H9 (cell line): ENCODE results near the gene EVI5. TPM values are rescaled to one million over a fixed set of nuclear protein-coding genes. Genes with fewer than 3 reads are reported as not detected.
A peak's percentile ranks its signal among the peaks of the same experiment; 100 is the strongest.

ENCODE experiments used
- DNase-seq: peaks from one replicate; pipeline ENCODE4 v3.0.0-alpha.2; 2017
- H2AFZ ChIP-seq: one replicate; pipeline ENCODE4 v1.6.1; 2013; ENCODE audit warnings: mild to moderate bottlenecking, low read length, control low read depth, moderate library complexity
- H2AK5ac ChIP-seq: 2 replicates; pipeline ENCODE4 v1.6.1; 2013; ENCODE audit warnings: low read length, control low read depth, mixed read lengths; ENCODE audit not compliant: insufficient read length
- H2BK120ac ChIP-seq: one replicate; pipeline ENCODE4 v1.6.1; 2013; ENCODE audit warnings: low read depth, mild to moderate bottlenecking, low read length, control low read depth, inconsistent platforms; ENCODE audit not compliant: poor library complexity, severe bottlenecking
- H2BK12ac ChIP-seq: 2 replicates; pipeline ENCODE4 v1.6.1; 2013; ENCODE audit warnings: low read length, control low read depth, mixed read lengths, low read depth; ENCODE audit not compliant: insufficient read length
- H2BK15ac ChIP-seq: 2 replicates; pipeline ENCODE4 v1.6.1; 2013; ENCODE audit warnings: low read depth, low read length, control low read depth
- H2BK20ac ChIP-seq: one replicate; pipeline ENCODE4 v1.6.1; 2013; ENCODE audit warnings: low read depth, mild to moderate bottlenecking, low read length, control low read depth, inconsistent platforms; ENCODE audit not compliant: poor library complexity, severe bottlenecking
- H2BK5ac ChIP-seq: 2 replicates; pipeline ENCODE4 v1.6.1; 2013; ENCODE audit warnings: low read length, control low read depth, mixed read lengths; ENCODE audit not compliant: insufficient read length
- H3K14ac ChIP-seq: 2 replicates; pipeline ENCODE4 v1.6.1; 2013; ENCODE audit warnings: low read length, control low read depth; ENCODE audit not compliant: insufficient read depth
- H3K18ac ChIP-seq: 2 replicates; pipeline ENCODE4 v1.6.1; 2013; ENCODE audit warnings: low read depth, mild to moderate bottlenecking, mixed read lengths, low read length, control low read depth; ENCODE audit not compliant: insufficient read length
- H3K23ac ChIP-seq: 2 replicates; pipeline ENCODE4 v1.6.1; 2013; ENCODE audit warnings: low read length, control low read depth, mixed read lengths, low read depth; ENCODE audit not compliant: insufficient read length
- H3K23me2 ChIP-seq: 2 replicates; pipeline ENCODE4 v1.6.1; 2013; ENCODE audit warnings: low read depth, mild to moderate bottlenecking, mixed read lengths, low read length, control low read depth; ENCODE audit not compliant: insufficient read length, poor library complexity, severe bottlenecking
- H3K27ac ChIP-seq: 2 replicates; pipeline ENCODE4 v1.5.1; 2013; ENCODE audit warnings: low read length, control low read depth, mixed read lengths, low read depth; ENCODE audit not compliant: insufficient read length
- H3K27me3 ChIP-seq: 2 replicates; pipeline ENCODE4 v1.6.1; 2013; ENCODE audit warnings: low read length, control low read depth, inconsistent platforms; ENCODE audit not compliant: insufficient read depth
- H3K4ac ChIP-seq: 2 replicates; pipeline ENCODE4 v1.6.1; 2013; ENCODE audit warnings: low read depth, mild to moderate bottlenecking, control low read depth, inconsistent platforms, low read length, moderate library complexity
- H3K4me1 ChIP-seq: 2 replicates; pipeline ENCODE4 v1.6.1; 2013; ENCODE audit warnings: low read length, control low read depth, inconsistent platforms; ENCODE audit not compliant: insufficient read depth
- H3K4me2 ChIP-seq: 2 replicates; pipeline ENCODE4 v1.6.1; 2013; ENCODE audit warnings: low read length, control low read depth, mixed read lengths; ENCODE audit not compliant: insufficient read length, insufficient read depth
- H3K56ac ChIP-seq: 2 replicates; pipeline ENCODE4 v1.6.1; 2013; ENCODE audit warnings: low read depth, mild to moderate bottlenecking, mixed read lengths, low read length, control low read depth; ENCODE audit not compliant: insufficient read length
- H3K79me1 ChIP-seq: 2 replicates; pipeline ENCODE4 v1.6.1; 2013; ENCODE audit warnings: low read depth, mild to moderate bottlenecking, moderate library complexity, low read length, control low read depth, inconsistent platforms; ENCODE audit not compliant: insufficient read depth, poor library complexity, severe bottlenecking
- H3K79me2 ChIP-seq: 2 replicates; pipeline ENCODE4 v1.6.1; 2013; ENCODE audit warnings: low read length, control low read depth, inconsistent platforms; ENCODE audit not compliant: insufficient read depth
- H3K9ac ChIP-seq: 2 replicates; pipeline ENCODE4 v1.6.1; 2013; ENCODE audit warnings: low read length, control low read depth, mixed read lengths; ENCODE audit not compliant: insufficient read length; ENCODE audit errors: extremely low read depth
- H3K9me3 ChIP-seq: one replicate; pipeline ENCODE4 v1.6.1; 2013; ENCODE audit warnings: low read depth, low read length, inconsistent platforms; ENCODE audit not compliant: control insufficient read depth
- H3T11ph ChIP-seq: one replicate; pipeline ENCODE4 v1.6.1; 2013; ENCODE audit warnings: mild to moderate bottlenecking, low read length, control low read depth, inconsistent platforms
- H4K20me1 ChIP-seq: one replicate; pipeline ENCODE4 v1.6.1; 2013; ENCODE audit not compliant: control insufficient read depth, insufficient read length, insufficient read depth
- H4K5ac ChIP-seq: 2 replicates; pipeline ENCODE4 v1.6.1; 2013; ENCODE audit warnings: low read depth, mild to moderate bottlenecking, mixed read lengths, low read length, control low read depth; ENCODE audit not compliant: insufficient read length
- H4K8ac ChIP-seq: replicated peaks from 2 replicates; pipeline ENCODE4 v1.6.1; 2013; ENCODE audit warnings: low read length, control low read depth, mixed read lengths, low read depth; ENCODE audit not compliant: insufficient read length
- H4K91ac ChIP-seq: 2 replicates; pipeline ENCODE4 v1.6.1; 2013; ENCODE audit warnings: low read depth, mild to moderate bottlenecking, moderate library complexity, mixed read lengths, low read length, control low read depth; ENCODE audit not compliant: insufficient read length
- H3K27ac Mint-ChIP-seq, 3 experiments: 2 replicates in 2 of 3; 3 replicates in 1 of 3; pipeline ENCODE4 v1.8.0; 2020 to 2021; ENCODE audit warnings: mixed read lengths in 3 of 3, mild to moderate bottlenecking in 1 of 3, moderate library complexity in 1 of 3
- H3K27me3 Mint-ChIP-seq: 2 replicates; pipeline ENCODE4 v1.8.0; 2021; ENCODE audit warnings: low read depth, mild to moderate bottlenecking, moderate library complexity, mixed read lengths
- H3K36me3 Mint-ChIP-seq, 3 experiments: 2 replicates in 2 of 3; 3 replicates in 1 of 3; pipeline ENCODE4 v1.8.0; 2020 to 2021; ENCODE audit warnings: low read depth in 3 of 3, mixed read lengths in 3 of 3; ENCODE audit not compliant: insufficient read depth in 1 of 3
- H3K4me1 Mint-ChIP-seq, 2 experiments: 2 replicates each; pipeline ENCODE4 v1.8.0; 2020; ENCODE audit warnings: mixed read lengths in 2 of 2
- H3K4me3 Mint-ChIP-seq, 2 experiments: 2 replicates in 1 of 2; 3 replicates in 1 of 2; pipeline ENCODE4 v1.8.0; 2020 to 2021; ENCODE audit warnings: mild to moderate bottlenecking in 2 of 2, mixed read lengths in 2 of 2, moderate library complexity in 1 of 2
- H3K9me3 Mint-ChIP-seq, 2 experiments: 2 replicates in 1 of 2; 3 replicates in 1 of 2; pipeline ENCODE4 v1.8.0; 2020; ENCODE audit warnings: mild to moderate bottlenecking in 2 of 2, mixed read lengths in 2 of 2, moderate library complexity in 1 of 2
- WGBS: extraction: QIAGEN DNeasy Blood & Tissue Kit; methylation state at CpG from one replicate; pipeline ENCODE4 v1.1.7; 2013; ENCODE audit warnings: missing lambda C conversion rate, low lambda C conversion rate, mixed read lengths; ENCODE audit not compliant: insufficient read length; ENCODE audit errors: extremely low coverage; 5-methylcytosine and 5-hydroxymethylcytosine counted together
- total RNA-seq: library from RNA; stranded (reverse); gene quantifications from 2 replicates; pipeline ENCODE4 v1.2.1, GENCODE V29; 2021
- TF ChIP-seq, protein P1 (sequence below): fragments of 200-600 bp; sonication (generic); conservative IDR thresholded peaks from 3 replicates; pipeline ENCODE4 v1.8.0; 2021; ENCODE audit warnings: antibody characterized with exemption, mild to moderate bottlenecking

The EVI5 gene
- total RNA-seq, 1 experiment from 2014 or later, result 9.7 TPM

DNA sequence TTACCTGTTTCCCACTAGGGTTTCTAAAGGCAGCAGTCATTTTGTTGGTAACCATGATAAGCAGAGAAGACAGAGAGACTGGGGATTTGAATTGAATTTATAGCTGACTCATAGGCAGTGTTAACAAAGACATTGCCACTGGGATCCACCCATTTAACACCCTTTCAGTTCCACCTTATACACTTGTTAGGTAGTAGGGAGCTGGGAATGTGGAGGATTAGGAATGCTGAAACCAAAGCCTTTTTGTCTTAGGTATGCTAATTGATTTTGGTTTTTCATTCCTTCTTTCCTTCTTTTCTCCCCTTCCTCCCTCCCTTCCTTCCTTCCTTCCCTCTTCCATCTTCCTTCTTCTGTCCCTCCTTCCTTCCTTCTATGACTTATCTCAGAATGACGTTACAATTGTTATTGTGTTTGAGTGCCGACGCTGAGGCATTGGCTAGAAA, 7.5 kb upstream of the EVI5 start:
- Histone ChIP-seq H3K79me2 (no peaks in the 10 kb centered on the region), H3K23ac (no peak overlapping the region), H2BK5ac (no peak overlapping the region), H3K56ac (no peak overlapping the region), H2BK20ac (no peak overlapping the region), H2BK120ac (no peak overlapping the region), H2BK12ac (no peak overlapping the region), H3K27me3 (no peaks in the 10 kb centered on the region), H3K4ac (no peak overlapping the region), H4K8ac (no peak overlapping the region), H3K4me2 (no peak overlapping the region), H3K14ac (no peak overlapping the region), H3K9ac (no peak overlapping the region), H3K23me2 (no peaks in the 10 kb centered on the region), H4K91ac (no peak overlapping the region), H4K5ac (no peak overlapping the region), H3K18ac (no peak overlapping the region), H3K9me3 (no peaks in the 10 kb centered on the region), H2AK5ac (no peak overlapping the region), H3K79me1 (no peaks in the 10 kb centered on the region), H4K20me1 (no peaks in the 10 kb centered on the region), H2BK15ac (no peak overlapping the region), H3K27ac (no peak overlapping the region), H3K4me1 (no peaks in the 10 kb centered on the region), H3T11ph (no peak overlapping the region), H2AFZ (no peak overlapping the region)
- WGBS, result no CpG with 5 or more reads among the region's 3 CpGs
- Mint-ChIP-seq H3K9me3 (no peaks in the 10 kb centered on the region), H3K27me3 (peaks cover 12% of the 10 kb centered on the region), H3K4me1 (peaks cover 31 to 33% of the 10 kb centered on the region in 2 experiments), H3K36me3 (no peaks in the 10 kb centered on the region), H3K27ac (peak overlapping the region in 2 of 3 experiments; percentile 66 to 83; a peak in 3 of 7 replicates), H3K4me3 (0 out of 5 replicates have a peak overlapping the region, but pooled peaks of 1 of the 2 experiments have one; percentile 13)
- no peak for DNase-seq
- TF ChIP-seq, protein P1, sequence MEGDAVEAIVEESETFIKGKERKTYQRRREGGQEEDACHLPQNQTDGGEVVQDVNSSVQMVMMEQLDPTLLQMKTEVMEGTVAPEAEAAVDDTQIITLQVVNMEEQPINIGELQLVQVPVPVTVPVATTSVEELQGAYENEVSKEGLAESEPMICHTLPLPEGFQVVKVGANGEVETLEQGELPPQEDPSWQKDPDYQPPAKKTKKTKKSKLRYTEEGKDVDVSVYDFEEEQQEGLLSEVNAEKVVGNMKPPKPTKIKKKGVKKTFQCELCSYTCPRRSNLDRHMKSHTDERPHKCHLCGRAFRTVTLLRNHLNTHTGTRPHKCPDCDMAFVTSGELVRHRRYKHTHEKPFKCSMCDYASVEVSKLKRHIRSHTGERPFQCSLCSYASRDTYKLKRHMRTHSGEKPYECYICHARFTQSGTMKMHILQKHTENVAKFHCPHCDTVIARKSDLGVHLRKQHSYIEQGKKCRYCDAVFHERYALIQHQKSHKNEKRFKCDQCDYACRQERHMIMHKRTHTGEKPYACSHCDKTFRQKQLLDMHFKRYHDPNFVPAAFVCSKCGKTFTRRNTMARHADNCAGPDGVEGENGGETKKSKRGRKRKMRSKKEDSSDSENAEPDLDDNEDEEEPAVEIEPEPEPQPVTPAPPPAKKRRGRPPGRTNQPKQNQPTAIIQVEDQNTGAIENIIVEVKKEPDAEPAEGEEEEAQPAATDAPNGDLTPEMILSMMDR, result no peak
